GM08714 (cell line): ENCODE measurements around the gene BORCS5.
"Not testable (repeated sequence)": the region's sequence is repeated elsewhere in the genome, so short reads cannot be mapped to it uniquely, and the experiment has no call there.

Experiments
- H3K4me3 ChIP-seq: fragments of 200-500 bp; sonication (Bioruptor generic); 2 replicates; pipeline ENCODE4 v1.5.1; 2014; ENCODE audit warnings: mild to moderate bottlenecking, low read length, inconsistent platforms
- ZNF274 ChIP-seq: IDR thresholded peaks from 2 replicates; pipeline ENCODE4 v1.6.1; 2012; ENCODE audit warnings: mild to moderate bottlenecking, low read depth, low read length

The BORCS5 gene

GRCh38 chr12:12397184-12397583 lies 40.3 kb downstream of the BORCS5 start:
- TF ChIP-seq ZNF274, result no peak
- no peak overlapping the region for H3K4me3 ChIP-seq

GRCh38 chr12:12398026-12398859 lies 41.4 kb downstream of the BORCS5 start:
- no peak for TF ChIP-seq ZNF274
- H3K4me3 ChIP-seq, result no peak overlapping the region

- TF ChIP-seq ZNF274, result no peak
Observed at GRCh38 chr12:12399161-12399560, 42.3 kb downstream of the BORCS5 start.

DNA sequence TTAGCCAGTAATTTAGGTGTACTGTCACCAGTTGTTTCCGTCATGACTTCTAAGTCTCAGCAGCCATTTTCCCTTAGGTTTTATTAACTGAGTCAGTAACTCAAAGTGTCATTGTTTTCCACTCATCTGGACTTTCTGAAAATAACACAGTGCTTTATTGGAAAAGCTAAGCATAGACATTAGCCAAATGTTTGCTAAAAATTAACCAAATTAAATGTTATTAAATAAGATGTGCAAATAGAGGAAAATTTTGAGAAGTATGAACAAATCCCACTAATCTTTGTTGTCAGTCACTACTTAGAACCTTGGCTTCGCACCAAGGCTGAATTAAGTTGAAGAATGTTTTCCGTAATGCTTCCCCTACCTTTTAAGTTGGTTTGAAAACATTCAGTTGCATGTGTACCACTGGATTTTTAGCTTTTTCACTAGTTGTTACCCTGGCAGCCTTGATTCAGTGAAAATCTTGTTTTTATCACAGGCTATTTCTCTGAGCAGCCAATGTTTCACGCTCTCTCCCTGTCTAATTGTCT lies 43.0 kb downstream of the BORCS5 start:
- H3K4me3 ChIP-seq, result no peak overlapping the region
- TF ChIP-seq ZNF274, result no peak

More at GRCh38 chr12:12399161-12399560, 42.3 kb downstream of the BORCS5 start:
- H3K4me3 ChIP-seq, result no peak overlapping the region

DNA sequence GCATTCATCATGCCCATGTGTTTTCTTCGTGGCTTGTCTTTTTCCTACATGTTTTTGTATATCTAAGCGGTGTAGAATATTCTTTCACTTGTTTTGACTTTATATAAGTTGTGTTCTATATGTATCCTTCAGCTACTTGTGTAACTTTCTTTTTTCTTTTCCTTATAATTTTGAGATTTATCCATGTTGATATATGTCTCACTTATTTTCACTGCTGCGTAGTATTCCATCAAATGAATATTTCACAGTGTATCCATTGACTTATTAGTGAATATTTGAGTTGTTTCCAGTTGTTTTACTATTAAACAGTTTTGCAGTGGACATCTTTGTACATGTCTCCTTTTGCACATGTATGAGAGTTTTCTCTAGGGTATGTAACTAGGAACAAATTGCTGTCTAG lies 43.9 kb downstream of the BORCS5 start:
- no peak for TF ChIP-seq ZNF274
- H3K4me3 ChIP-seq, result no peak overlapping the region

DNA sequence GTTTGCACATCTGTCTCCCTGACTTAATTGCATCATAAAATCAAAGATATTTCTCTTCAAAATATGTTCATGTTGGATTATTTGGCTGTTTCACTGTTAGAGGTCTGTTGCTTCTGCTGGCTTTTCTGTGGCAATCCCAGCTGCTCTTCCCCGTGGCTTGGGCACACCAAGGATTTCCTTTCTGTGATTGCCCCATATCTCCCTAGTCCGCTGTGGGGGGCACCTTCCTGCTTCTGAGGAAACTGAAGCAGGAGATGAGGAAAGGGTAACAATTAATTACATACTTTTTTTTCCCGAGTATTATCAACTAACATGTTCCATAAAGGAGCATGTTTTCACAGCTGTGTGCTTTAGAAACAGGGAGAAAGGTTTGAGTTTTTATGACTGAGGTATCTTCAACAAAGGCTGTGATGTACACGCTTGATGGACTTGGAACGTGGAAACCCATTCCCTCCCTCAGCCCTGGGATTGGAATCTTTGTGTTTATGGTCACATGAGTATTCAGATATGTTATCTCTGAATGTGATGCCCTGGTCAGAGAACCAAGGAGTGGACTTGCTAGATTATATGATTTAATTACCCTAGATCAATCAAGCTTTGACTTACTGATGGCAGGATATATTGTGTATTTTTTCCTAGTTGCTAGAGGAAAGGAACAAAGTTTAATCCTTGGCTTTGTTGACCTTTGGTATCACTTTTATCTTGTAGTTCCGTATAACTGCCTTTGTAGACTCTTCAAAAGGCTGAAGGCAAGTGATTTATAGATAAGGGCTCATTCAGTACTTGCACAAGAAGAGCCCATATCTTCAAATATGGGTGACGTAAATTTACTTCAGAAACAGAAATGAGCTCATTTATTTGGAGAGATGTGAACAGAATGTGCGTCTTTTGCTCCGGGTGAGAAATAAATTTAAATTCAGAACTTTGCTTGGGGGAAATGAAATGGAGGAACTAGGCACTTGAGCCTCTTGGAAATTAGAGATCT lies 46.7 kb downstream of the BORCS5 start:
- H3K4me3 ChIP-seq, result no peak overlapping the region
- no peak for TF ChIP-seq ZNF274

GRCh38 chr12:12404297-12404696 lies 47.4 kb downstream of the BORCS5 start:
- no peak overlapping the region for H3K4me3 ChIP-seq
- TF ChIP-seq ZNF274, result no peak

- no peak overlapping the region for H3K4me3 ChIP-seq
- no peak for TF ChIP-seq ZNF274
Observed at GRCh38 chr12:12405882-12406281, 49.0 kb downstream of the BORCS5 start.

GRCh38 chr12:12406762-12407161 lies 49.9 kb downstream of the BORCS5 start:
- no peak overlapping the region for H3K4me3 ChIP-seq

DNA sequence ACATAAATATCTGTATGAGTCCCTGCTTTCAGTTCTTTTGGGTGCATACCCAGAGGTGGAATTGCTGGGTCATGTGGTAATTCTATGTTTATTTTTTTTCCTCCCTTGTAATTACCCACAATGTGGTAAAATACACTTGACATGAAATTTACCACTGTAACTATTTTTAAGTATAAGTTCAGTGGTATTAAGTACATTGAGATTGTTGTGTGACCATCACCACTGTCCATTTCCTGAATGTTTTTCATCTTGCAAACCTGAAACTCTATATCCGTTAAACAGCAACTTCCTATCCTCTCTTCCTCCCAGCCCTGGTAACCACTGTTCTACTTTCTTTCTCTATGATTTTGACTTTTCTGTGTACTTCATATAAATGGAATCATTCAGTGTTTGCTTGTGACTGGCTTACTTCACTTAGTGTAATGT lies 51.4 kb downstream of the BORCS5 start:
- TF ChIP-seq ZNF274, result no peak
- H3K4me3 ChIP-seq, result no peak overlapping the region

More at GRCh38 chr12:12406762-12407161, 49.9 kb downstream of the BORCS5 start:
- no peak for TF ChIP-seq ZNF274

GRCh38 chr12:12409337-12409736 lies 52.5 kb downstream of the BORCS5 start:
- not testable (repeated sequence) for H3K4me3 ChIP-seq

DNA sequence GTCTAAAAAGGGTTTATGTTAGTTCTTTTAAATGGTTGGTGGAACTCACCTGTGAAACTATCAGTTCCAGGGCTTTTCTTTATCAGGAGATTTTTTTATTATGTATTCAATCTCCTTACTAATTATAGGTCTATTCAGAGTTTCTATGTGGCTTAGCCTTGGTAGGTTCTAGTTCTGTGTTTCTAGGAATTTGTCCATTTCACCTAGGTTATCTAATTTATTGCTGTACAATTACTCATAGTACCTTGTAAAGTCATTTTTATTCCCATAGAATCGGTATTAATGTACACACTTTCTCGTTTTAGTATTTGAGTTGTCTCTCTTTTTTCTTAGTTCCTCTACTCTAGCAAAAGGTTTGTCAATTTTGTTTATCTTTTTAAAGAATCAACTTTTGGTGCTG lies 59.0 kb downstream of the BORCS5 start:
- no peak for TF ChIP-seq ZNF274

DNA sequence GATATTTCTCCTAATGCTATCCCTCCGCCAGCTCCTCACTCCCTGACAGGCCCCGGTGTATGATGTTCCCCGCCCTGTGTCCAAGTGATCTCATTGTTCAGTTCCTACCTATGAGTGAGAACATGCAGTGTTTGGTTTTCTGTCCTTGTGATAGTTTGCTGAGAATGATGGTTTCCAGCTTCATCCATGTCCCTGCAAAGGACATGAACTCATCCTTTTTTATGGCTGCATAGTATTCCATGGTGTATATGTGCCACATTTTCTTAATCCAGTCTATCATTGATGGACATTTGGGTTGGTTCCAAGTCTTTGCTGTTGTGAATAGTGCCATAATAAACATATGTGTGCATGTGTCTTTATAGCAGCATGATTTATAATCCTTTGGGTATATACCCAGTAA lies 62.3 kb downstream of the BORCS5 start:
- not testable (repeated sequence) for H3K4me3 ChIP-seq

More for the DNA sequence above, 59.0 kb downstream of the BORCS5 start:
- no peak overlapping the region for H3K4me3 ChIP-seq

DNA sequence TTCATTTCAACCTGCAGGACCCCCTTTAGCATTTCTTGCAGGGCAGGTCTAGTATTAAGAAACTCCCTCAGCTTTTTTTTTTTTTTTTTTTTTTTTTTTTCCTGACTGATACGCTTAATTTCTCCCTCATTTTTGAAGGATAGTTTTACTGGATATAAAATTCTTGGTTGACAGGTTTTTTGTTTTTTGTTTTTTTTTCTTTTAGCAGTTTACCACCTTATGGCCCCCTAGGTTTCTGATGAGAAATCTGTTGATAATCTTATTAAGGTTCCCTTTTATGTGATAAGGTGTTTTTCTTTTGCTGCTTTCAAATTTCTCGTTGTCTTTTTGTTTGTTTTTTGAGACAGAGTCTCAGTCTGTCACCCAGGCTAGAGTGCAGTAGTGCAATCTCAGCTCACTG lies 66.5 kb downstream of the BORCS5 start:
- no peak for TF ChIP-seq ZNF274

DNA sequence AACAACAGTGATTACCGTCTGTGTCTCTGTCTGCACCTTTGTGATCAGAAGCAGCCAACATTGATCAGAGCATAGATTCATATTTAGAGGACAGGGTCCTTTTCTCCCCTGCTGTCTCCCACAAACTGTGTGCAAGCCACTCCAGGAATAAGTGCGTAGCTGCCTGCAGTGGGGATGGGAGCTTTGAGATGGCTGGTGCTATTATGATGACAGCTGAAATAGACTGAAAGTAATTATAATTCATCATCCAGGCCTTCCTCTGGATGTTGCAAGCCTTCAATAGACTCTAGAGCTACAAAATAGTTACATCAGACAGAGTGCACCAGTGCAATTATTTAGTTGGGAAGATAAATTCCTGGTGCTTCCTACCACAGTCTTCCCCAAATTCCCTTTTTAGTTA lies 68.1 kb downstream of the BORCS5 start:
- no peak overlapping the region for H3K4me3 ChIP-seq
- no peak for TF ChIP-seq ZNF274

More for the DNA sequence above, 66.5 kb downstream of the BORCS5 start:
- no peak overlapping the region for H3K4me3 ChIP-seq
